Loucy (cell line): ENCODE data around the gene FOXO6.

Experiments used
- H2AFZ ChIP-seq: fragments of 200-600 bp; sonication (generic); 2 replicates; pipeline ENCODE4 v1.6.0; 2016; ENCODE audit warnings: antibody characterized with exemption, mild to moderate bottlenecking, low read length, moderate library complexity
- H3F3A ChIP-seq: fragments of 200-600 bp; 2 replicates; pipeline ENCODE4 v1.6.0; 2016; ENCODE audit warnings: antibody characterized with exemption, low read depth, mild to moderate bottlenecking
- H3K27me3 ChIP-seq: fragments of 200-600 bp; sonication (generic); 2 replicates; pipeline ENCODE4 v1.6.1; 2014; ENCODE audit warnings: low read length, mild to moderate bottlenecking; ENCODE audit not compliant: insufficient read depth, poor library complexity, severe bottlenecking
- H3K36me3 ChIP-seq: fragments of 200-600 bp; sonication (generic); 2 replicates; pipeline ENCODE4 v1.6.1; 2016; ENCODE audit warnings: low read length; ENCODE audit not compliant: insufficient read depth
- H3K4me1 ChIP-seq: fragments of 200-600 bp; sonication (generic); 2 replicates; pipeline ENCODE4 v1.5.1; 2014; ENCODE audit warnings: low read length, mild to moderate bottlenecking; ENCODE audit not compliant: insufficient read depth, poor library complexity, severe bottlenecking
- H3K4me2 ChIP-seq: fragments of 200-600 bp; sonication (generic); 2 replicates; pipeline ENCODE4 v1.6.0; 2014; ENCODE audit warnings: antibody characterized with exemption, low read length, low read depth, mild to moderate bottlenecking; ENCODE audit not compliant: poor library complexity, severe bottlenecking
- H3K4me3 ChIP-seq: fragments of 200-600 bp; sonication (generic); 2 replicates; pipeline ENCODE4 v1.5.1; 2014; ENCODE audit warnings: low read length, mild to moderate bottlenecking, mixed read lengths; ENCODE audit not compliant: poor library complexity, severe bottlenecking
- H3K79me2 ChIP-seq: fragments of 200-600 bp; sonication (generic); 2 replicates; pipeline ENCODE4 v1.6.1; 2014; ENCODE audit warnings: low read length; ENCODE audit not compliant: insufficient read depth
- H3K9ac ChIP-seq: fragments of 200-600 bp; sonication (generic); 2 replicates; pipeline ENCODE4 v1.6.0; 2014; ENCODE audit warnings: mild to moderate bottlenecking, low read depth, low read length, moderate library complexity; ENCODE audit not compliant: poor library complexity, severe bottlenecking
- H3K9me2 ChIP-seq: fragments of 200-600 bp; sonication (generic); replicated peaks from 2 replicates; pipeline ENCODE4 v1.6.1; 2016; ENCODE audit warnings: low read depth, low read length, mixed read lengths
- H3K9me3 ChIP-seq: fragments of 200-600 bp; sonication (generic); 2 replicates; pipeline ENCODE4 v1.6.1; 2014; ENCODE audit warnings: mild to moderate bottlenecking, antibody characterized with exemption, low read length, low read depth; ENCODE audit not compliant: insufficient read depth
- H4K20me1 ChIP-seq: fragments of 200-600 bp; sonication (generic); 2 replicates; pipeline ENCODE4 v1.6.0; 2014; ENCODE audit warnings: antibody characterized with exemption, low read length, mild to moderate bottlenecking; ENCODE audit not compliant: insufficient read depth, poor library complexity, severe bottlenecking
- EZH2phosphoT487 ChIP-seq: fragments of 200-600 bp; IDR thresholded peaks from 2 replicates; pipeline ENCODE4 v1.6.1; 2018; ENCODE audit warnings: antibody characterized with exemption, mild to moderate bottlenecking, moderate library complexity, borderline replicate concordance
- TF ChIP-seq, protein P1 (sequence below): fragments of 200-600 bp; sonication (generic); conservative IDR thresholded peaks from 2 replicates; pipeline ENCODE4 v1.5.1; 2014; ENCODE audit warnings: mild to moderate bottlenecking, antibody characterized with exemption, low read length

Gene FOXO6

DNA sequence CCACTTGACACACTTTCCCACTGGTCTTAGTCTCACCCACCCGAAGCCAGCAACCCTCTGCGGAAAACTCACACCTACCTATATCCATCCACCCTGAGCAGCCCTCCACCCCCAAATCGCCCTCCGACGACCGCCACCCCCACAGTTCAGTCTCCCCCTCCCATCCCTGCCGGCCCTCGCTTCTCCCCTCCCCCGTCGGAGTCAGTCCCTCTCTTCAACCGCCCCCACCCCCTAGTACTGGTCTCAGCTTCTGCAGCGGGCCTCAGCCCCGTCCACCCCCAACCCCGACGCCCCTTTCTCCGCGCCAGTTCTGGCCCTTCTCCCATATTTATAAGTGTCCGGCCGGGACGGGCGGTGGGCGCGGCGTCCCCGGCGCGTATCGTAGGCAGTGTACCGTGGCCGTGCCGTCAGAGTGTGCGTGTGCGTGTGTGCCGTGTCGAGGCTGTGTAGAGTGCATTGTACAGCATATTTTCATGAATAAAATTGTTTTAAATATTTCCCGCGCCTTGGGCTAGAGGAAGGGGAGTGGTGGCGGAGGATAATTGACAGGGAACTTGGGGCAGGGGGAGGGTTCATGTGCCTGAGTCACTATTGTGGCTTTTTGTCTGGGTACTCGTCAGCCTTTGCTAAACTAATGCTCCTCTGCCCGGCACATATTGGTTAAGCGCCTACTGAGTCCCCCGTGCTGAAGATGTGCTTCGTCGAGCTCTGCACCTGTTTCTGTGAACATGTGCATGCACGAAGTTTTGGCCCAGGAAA lies 22.0 kb downstream of the FOXO6 start:
- no peak overlapping the region for H3K4me2 ChIP-seq
- H3K9ac ChIP-seq = no peak overlapping the region
- H3K4me1 ChIP-seq = peaks cover 27% of the 10 kb centered on the region
- no peaks in the 10 kb centered on the region for H3K27me3 ChIP-seq
- H3F3A ChIP-seq = no peaks in the 10 kb centered on the region
- no peak for TF ChIP-seq EZH2phosphoT487
- TF ChIP-seq, protein P1, sequence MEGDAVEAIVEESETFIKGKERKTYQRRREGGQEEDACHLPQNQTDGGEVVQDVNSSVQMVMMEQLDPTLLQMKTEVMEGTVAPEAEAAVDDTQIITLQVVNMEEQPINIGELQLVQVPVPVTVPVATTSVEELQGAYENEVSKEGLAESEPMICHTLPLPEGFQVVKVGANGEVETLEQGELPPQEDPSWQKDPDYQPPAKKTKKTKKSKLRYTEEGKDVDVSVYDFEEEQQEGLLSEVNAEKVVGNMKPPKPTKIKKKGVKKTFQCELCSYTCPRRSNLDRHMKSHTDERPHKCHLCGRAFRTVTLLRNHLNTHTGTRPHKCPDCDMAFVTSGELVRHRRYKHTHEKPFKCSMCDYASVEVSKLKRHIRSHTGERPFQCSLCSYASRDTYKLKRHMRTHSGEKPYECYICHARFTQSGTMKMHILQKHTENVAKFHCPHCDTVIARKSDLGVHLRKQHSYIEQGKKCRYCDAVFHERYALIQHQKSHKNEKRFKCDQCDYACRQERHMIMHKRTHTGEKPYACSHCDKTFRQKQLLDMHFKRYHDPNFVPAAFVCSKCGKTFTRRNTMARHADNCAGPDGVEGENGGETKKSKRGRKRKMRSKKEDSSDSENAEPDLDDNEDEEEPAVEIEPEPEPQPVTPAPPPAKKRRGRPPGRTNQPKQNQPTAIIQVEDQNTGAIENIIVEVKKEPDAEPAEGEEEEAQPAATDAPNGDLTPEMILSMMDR = no peak
- H3K9me2 ChIP-seq = no peaks in the 10 kb centered on the region
- H3K9me3 ChIP-seq = no peaks in the 10 kb centered on the region
- no peaks in the 10 kb centered on the region for H3K36me3 ChIP-seq
- no peak overlapping the region for H2AFZ ChIP-seq
- no peaks in the 10 kb centered on the region for H3K79me2 ChIP-seq
- H4K20me1 ChIP-seq = no peaks in the 10 kb centered on the region
- no peak overlapping the region for H3K4me3 ChIP-seq

DNA sequence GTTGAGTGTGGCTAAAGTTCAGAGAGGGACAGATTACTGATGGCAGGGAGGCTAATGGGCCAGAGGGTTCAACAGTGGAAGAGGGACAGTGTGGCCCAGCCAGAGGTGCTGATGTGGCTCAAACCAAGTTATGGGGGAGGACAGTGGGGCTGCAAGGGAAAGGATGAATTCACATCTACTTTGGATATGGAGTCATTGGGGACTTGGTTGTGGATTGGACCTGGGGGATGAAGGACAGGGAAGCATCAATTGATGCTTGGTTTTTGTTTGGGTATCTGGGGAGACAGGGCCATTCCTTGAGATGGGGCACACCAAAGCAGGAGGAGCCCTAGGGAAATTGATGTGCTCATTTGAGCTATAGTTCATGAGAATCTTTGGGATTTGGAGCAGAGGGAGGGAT lies 23.3 kb downstream of the FOXO6 start:
- no peaks in the 10 kb centered on the region for H3K9me3 ChIP-seq
- H3K36me3 ChIP-seq = no peaks in the 10 kb centered on the region
- H2AFZ ChIP-seq = no peak overlapping the region
- TF ChIP-seq, protein P1 = no peak
- TF ChIP-seq EZH2phosphoT487 = no peak
- no peak overlapping the region for H3K4me2 ChIP-seq
- no peaks in the 10 kb centered on the region for H3K27me3 ChIP-seq
- peaks cover 25% of the 10 kb centered on the region for H3K4me1 ChIP-seq
- H3K4me3 ChIP-seq = no peak overlapping the region
- no peaks in the 10 kb centered on the region for H4K20me1 ChIP-seq
- no peaks in the 10 kb centered on the region for H3F3A ChIP-seq
- no peaks in the 10 kb centered on the region for H3K79me2 ChIP-seq
- no peak overlapping the region for H3K9ac ChIP-seq
- no peaks in the 10 kb centered on the region for H3K9me2 ChIP-seq

GRCh38 chr1:41385398-41386195 lies 24.4 kb downstream of the FOXO6 start:
- H3K9me2 ChIP-seq = no peaks in the 10 kb centered on the region
- no peak overlapping the region for H3K4me2 ChIP-seq
- no peaks in the 10 kb centered on the region for H3F3A ChIP-seq
- H3K27me3 ChIP-seq = no peaks in the 10 kb centered on the region
- H3K4me1 ChIP-seq = peaks cover 16% of the 10 kb centered on the region
- TF ChIP-seq, protein P1 = no peak
- TF ChIP-seq EZH2phosphoT487 = no peak
- no peaks in the 10 kb centered on the region for H3K9me3 ChIP-seq
- H2AFZ ChIP-seq = no peak overlapping the region
- no peaks in the 10 kb centered on the region for H3K36me3 ChIP-seq
- no peak overlapping the region for H3K4me3 ChIP-seq
- H3K79me2 ChIP-seq = no peaks in the 10 kb centered on the region
- no peaks in the 10 kb centered on the region for H4K20me1 ChIP-seq
- H3K9ac ChIP-seq = no peak overlapping the region
